ENCODE results near the gene FAM193A.
"Not testable (repeated sequence)": the region's sequence is repeated elsewhere in the genome, so short reads cannot be mapped to it uniquely, and the experiment has no call there.

FAM193A gene, protein sequence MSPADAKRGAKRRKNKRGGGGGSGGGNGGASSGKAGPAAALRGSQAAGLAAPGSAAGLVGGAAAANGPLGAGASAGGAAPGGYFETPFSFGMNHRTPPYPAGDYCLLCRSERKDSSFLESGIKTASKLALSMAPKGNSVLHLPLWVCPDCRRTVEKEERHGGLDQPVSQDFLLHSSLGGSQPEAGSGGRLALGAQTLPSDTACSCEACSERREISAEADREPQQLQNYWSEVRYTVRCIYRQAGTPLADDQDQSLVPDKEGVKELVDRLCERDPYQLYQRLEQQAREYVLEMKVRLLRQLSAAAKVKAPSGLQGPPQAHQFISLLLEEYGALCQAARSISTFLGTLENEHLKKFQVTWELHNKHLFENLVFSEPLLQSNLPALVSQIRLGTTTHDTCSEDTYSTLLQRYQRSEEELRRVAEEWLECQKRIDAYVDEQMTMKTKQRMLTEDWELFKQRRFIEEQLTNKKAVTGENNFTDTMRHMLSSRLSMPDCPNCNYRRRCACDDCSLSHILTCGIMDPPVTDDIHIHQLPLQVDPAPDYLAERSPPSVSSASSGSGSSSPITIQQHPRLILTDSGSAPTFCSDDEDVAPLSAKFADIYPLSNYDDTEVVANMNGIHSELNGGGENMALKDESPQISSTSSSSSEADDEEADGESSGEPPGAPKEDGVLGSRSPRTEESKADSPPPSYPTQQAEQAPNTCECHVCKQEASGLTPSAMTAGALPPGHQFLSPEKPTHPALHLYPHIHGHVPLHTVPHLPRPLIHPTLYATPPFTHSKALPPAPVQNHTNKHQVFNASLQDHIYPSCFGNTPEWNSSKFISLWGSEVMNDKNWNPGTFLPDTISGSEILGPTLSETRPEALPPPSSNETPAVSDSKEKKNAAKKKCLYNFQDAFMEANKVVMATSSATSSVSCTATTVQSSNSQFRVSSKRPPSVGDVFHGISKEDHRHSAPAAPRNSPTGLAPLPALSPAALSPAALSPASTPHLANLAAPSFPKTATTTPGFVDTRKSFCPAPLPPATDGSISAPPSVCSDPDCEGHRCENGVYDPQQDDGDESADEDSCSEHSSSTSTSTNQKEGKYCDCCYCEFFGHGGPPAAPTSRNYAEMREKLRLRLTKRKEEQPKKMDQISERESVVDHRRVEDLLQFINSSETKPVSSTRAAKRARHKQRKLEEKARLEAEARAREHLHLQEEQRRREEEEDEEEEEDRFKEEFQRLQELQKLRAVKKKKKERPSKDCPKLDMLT (N-terminal part only)

DNA sequence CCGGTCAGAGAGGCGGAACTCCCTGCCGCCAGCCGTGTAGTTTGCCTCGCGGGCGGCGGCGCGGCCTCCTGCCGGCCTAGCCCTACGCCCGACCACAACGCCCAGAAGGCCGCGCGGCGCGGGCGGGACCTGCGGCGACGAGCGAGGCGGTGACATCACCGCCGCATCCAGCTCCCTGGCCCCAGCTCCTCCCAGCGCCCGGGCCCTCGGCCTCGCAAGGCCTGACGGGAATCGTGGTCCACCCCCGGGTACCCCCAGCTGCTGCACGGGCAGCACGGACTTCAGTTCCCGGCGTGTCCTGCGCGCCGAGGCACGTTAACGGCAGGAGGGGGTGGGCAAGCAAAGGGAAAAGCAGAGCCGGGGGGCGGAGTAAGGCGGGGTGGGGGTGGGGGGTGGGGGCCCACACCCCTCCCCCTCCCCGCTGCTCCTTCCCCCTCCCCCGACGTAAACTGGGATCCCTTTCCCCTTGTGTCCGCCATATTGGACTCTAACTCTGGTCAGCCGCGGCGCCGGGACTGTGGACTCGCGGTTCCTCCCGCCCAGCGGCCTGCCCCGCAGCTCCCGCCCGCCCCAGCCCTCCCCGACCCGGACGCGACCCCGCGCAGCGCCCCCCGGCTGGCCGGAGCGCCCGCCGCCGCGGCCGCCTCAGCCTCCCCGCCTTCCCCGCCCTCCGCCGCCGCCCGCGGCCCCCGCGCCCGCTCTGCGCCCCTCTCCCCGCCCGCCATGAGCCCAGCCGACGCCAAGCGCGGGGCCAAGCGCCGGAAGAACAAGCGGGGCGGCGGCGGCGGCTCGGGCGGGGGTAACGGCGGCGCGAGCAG lies at the start of gene FAM193A:
TSS of gene FAM193A (plus strand) at position 455 of the 818 bp plus-strand sequence. CDS start at position 724, 269 bp downstream.
- peak; percentile 100 for DNase-seq

DNA sequence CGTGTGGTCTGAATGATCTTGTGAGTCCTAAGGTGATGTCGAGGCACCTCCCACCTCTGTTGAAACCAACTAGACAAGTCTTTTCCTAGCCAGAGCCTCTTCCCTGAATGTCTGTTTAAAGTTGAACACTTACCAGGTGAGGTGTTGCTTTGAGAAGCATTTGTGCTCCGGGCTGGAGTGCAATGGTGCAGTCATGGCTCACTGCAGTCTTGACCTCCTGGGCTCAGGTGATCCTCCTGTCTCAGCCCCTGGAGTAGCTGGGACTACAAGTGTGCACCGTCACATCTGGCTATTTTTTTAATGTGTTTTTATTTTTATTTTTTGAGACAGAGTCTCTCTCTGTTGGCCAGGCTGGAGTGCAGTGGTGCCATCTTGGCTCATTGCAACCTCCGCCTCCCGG lies 49.5 kb upstream of the FAM193A start:
- no peak for DNase-seq

DNA sequence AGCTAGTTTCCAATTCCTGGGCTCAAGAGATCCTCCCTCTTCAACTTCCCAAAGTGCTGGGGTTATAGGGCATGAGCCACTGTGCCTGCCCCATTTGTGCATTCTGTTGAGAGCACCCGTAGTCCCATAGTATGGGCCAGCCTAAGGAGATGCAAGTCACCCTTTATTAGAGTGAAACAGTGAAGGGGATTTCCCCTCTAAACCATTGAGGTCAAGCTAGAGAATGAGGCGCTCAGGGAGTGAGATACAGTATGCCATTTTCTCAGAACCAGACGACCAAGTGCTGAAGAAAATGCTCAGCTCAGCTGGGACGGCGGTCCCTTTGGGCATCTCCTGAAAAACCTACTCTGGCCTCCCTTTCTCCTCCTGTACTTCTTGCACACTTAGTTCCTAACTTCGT lies 48.8 kb upstream of the FAM193A start:
- no peak for DNase-seq

DNA sequence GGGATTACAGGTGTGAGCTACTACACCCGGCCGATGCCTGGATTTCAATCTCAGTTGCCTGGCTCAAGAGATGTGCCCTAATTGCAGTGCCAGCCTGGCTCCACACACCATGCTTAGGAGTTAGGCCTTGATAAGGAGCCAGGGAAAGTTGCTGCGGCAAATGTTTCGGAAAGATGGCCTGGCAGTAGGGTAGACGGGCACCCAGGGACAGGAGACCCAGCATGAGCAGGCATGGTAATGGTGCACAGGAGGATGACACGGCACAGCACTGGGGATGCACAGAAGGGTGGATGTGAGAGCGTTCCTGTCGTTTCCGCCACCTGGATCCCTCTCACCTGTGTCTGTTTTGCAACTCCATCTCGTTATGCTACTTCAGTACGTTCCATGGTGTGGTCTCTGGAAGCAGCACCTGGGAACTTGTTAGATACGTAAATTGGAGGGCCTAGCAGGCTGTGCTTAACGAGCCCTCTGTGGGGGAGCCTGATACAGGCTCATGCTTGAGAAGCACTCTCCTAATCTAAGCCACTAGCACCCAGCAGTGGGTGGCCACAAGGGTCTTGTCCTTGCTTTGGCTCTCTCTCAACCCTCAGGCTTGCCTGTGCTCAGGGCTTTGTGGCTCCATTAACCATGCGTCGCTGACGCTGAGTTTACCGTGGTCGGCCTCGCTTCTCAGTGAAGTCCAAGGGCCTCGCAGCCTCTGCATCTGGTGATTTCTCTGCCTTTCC lies 47.2 kb upstream of the FAM193A start:
- DNase-seq = no peak

DNA sequence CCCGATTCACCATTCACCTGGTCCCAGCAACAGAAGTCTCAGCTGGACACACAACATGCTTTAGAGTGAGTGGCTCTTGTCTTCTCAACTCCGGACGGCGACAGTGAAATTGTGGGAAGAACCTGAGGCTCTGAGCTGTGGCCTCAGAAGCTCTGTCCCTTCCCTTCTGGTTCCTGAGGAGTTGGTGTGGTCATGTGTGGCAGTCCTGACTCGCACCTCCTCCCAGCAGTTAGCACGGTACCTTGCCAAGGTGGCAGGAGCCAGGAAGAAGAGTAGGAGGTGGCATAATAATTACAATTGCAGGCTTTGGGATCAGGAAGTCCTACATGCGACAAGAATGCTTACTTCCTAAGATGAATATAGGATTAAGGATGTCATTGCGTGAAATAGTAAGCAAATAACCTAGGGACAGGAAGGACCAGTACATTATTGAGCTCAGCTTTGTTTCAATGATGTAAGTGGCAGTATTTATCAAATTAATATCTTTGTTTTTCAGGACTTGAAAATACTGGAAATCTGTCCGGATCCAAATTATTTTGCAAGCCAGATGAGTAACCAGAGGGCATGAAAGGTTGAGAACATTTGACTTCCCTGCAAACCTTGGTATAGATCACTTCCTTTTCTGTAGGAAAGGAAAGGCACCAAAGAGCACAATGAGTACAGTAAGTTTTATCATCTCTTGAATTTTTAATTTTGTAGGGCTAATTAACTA lies 46.5 kb upstream of the FAM193A start:
- no peak for DNase-seq

DNA sequence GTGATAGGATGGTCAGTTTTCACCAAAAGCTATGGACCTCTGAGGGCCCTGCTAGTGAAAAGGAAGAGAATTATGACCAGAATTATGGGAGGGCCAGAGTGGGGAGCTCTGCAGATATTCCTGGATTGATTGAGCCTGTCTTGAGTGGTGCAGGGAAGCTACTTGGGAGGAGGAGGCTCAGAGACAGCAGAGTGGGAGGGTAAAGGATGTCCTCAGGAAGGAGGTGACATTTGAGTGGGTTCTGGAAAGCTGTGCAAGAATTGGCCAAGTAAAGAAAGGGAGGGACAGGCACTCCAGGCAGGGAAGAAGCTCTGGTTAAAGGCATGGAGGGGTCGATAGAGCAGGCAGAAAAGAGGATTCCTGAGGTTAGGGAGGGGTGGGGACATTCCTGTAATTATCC lies 43.5 kb upstream of the FAM193A start:
- DNase-seq = no peak

DNA sequence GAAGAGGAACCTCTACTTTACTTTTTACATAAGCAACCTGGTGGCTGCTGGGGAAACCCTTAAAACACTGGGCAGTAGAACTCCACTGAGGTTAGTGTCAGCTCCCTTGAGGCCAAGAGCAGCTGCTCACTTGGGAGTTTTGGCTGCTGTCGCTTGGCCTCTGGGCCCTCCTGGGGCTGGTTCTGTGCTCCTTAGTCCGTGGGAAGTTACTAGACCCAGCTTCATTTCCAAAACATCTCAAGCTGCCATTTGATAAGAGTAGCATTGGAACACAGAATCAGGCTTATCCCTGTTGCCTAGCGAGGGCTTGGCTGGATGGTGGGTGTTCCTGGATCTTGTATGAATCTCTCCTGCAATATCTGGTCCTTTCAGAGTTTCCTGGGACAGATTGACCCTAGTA lies 41.5 kb upstream of the FAM193A start:
- DNase-seq = no peak

DNA sequence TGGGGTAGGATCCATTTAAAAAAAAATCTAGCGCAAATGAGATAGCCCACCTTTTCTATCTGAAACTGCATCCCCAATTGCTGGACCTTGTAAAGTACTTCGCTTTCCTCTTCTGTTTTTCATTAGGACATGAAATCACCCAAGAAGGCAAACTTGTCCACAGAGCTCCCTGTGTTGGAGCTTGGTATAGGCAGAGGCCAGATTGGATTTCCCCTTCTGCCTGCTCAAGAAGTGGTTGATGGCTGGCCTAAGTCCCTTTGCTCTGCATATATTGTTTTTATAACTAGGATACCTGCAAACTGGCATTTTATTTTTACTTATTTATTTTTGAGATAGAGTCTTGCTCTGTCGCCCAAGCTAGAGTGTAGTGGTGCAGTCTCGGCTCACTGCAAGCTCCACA lies 39.1 kb upstream of the FAM193A start:
- no peak for DNase-seq

DNA sequence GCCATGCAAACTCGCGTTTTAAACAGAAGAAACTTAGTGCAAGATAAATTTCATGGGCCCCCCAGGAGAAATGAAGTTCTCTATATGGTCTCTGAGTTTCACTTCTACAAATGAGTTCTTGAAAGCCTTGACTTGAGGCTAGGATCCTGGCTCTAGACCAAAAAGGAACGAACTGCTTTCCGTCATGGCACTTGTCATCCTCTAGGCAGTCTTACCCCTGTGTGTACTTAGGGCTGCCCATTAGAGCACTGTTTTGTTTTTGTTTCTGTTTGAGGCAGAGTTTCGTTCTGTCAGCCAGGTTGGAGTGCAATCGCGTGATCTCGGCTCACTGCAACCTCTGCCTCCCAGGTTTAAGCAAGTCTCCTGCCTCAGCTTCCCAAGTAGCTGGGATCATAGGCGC lies 38.5 kb upstream of the FAM193A start:
- DNase-seq = no peak

DNA sequence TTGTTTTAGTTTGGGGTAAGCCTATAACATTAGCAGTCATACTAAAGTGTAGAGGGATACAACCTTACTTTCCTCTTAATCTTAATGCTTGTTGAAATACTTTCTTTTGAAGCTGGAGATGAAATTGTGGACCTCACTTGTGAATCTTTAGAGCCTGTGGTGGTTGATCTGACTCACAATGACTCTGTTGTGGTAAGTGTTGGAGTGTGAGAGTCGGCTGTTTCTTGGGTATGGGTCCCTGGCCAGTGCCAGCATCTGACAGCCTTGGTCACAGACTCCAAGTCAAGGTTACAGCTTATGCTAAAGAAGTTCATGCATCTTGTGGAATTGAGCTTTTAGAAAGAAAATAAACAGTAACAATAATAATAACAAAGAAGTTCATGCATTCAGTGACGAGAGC lies 35.9 kb upstream of the FAM193A start:
- DNase-seq = no peak

DNA sequence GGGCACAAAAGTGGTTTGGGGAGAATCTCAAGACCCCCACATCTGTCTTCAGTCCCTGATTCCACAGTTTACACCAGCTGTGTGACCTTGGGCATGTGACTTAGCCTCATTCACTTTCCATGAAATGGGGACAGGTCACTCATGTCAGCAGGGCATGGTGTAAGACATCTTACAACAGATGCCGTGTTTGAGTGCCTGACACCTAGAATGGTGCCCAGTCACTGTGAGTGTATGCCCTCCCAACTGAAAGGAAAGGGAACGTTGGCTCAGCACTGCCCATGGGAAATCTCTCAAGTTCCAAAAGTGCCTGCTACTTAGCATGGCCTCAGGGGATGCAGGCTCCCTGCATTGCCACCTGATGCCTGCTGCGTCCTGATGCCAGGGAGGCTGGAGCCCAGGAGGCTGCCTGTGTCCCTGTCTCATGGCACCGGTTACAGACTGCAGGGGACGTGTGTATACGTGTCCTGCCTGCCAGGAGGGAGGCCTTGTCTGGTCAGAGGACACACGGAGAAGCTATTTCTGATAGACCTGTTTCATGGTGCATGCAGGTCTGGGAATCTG lies 35.3 kb upstream of the FAM193A start:
- no peak for DNase-seq

DNA sequence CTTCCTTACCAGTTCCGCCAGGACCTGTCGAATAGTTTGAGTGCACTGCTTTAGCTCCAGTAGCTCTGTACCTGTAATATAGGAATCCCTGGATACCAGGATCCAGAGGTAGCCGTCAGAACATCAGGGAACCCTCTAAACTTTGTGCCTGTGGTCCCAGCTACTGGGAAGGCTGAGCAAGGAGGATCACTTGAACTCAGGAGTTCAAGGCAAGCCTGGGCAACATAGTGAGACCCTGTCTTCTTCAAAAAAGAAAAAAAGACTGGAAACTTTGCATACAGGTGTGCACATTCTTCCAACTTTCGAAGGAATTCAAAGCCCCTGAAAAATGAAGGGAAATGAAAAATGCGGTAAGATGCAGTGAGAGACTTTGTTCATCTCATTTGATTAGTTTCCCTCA lies 32.6 kb upstream of the FAM193A start:
- no peak for DNase-seq

DNA sequence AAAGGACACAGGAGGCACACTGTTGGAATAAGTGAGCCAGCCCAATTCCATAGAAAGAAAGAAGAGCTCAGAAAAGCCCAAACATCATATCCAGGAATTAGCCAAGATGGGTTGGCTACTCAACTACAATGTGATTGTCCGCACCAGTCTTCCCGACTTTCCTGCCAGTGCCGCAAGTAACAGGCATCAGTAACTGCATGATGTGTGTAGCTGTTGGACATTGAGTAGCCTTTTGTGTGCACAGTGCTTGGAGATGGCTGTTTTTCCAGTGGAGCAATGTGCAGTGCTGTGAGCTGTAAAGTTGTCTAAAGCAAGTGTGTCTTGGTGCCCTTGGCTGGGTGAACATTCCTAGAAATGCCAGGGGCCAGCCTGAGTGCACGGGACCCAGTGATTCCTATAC lies 29.2 kb upstream of the FAM193A start:
- DNase-seq = no peak

DNA sequence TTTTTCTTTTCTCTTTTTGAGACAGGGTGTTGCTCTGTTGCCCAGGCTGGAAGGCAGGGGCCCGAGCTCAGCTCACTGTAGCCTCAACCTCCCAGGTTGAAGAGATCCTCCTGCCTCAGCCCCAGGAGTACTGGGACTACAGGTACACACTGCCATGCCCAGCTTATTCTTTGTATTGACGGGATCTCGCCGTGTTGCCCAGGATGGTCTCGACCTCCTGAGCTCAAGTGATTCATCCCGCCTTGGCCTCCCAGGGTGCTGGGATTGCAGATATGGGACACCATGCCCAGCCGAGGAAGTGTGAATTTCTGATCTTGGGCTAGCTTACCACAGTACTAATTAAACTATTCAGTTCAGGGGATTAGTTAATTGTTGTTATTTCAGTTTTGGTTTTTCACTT lies 28.6 kb upstream of the FAM193A start:
- no peak for DNase-seq

DNA sequence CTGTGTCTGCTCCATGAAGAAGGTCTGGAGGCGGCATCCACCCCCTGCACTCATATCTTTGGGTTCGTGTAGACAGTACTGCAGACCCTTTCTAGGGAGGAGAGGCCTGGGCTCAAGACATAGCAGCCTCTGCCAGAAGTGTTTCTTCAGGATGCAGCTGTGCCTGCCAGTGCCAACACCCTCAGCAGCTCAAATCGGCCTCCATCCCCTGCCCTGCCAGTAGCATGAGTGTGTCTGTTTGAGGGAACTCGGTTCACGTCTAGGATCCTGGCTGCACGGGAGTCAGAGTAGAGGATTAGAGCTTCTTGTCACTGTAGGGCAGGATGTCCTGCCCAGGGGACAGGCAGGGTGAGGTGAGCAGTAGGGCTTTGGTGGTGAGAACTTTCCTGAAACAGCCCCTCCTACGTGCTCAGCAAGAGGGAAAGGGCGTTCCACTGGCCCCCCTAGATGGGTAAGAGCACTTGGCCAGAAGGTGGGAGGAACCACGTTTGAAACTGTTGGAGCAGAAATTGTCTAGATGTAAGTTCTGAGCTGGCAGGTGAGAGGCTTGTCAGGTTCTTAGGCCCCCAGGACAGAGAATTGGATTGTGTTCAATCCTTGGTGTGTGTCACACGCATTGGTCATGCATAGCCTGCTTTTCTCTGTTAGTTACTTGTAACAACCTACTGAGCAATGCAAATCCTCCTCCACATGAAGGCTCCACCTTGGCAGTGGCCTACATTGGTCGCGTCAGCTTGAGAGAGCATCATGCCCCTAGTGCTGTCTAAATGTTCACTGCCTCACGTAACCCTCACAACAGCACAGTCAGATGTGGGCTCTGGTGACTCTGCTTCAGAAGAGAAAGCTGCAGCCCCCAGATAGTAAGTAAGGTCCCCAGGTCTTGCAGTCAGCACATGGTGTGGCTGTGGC lies 25.8 kb upstream of the FAM193A start:
- DNase-seq = no peak

DNA sequence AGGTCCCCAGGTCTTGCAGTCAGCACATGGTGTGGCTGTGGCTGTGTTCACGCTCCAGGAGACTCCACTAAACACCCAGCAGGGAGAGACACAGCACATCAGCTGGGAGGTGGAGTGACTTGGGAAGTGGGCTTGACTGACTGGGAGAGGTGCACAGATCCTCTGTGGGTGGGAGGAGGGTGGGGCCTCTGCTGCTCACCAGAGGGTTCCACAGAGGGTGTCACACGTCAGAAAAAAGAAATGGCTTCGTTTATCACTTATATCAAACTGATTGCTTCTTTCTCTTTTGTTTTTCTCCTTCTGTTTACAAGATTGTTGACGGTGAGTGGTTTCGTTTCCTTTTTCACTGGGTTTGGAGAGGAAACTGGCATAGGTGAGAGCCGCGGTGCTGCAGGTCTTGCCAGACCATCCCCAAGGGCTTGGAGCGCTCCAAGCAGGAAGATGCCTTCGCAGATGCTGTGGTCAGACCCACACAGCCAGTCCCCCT lies 24.8 kb upstream of the FAM193A start:
- DNase-seq = no peak

DNA sequence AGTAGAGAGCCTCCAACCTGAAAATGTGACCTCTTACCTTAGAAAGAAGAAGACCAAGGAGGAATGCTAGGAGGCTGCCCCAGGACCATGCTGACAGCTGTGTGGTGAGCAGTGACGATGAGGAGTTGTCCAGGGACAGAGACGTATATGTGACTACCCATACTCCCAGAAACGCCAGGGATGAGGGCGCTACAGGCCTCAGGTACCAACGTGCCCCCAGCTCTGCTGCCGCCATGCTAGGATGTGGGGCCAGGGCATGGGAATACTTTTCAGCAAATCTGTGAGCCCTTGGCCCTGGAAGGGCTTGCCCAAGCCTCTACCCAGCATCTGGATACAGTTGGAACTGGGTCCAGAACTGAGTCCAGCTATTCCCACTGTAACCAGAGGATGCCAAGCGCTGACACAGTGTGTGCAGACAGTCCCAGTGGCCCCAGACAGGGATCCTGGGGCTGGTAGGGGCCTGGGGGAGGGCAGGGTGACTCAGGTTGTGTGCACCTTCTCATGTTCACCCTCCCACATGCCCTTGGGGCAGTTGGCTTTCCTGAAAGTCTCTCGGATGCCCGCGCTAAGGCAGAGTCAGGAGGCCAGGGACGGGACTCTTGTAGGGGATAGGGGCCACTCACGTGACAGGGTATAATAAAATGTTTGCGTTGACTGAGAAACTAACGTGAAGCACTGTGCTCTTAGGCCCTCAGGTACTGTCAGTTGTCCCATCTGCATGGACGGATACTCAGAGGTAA lies 23.9 kb upstream of the FAM193A start:
- no peak for DNase-seq

DNA sequence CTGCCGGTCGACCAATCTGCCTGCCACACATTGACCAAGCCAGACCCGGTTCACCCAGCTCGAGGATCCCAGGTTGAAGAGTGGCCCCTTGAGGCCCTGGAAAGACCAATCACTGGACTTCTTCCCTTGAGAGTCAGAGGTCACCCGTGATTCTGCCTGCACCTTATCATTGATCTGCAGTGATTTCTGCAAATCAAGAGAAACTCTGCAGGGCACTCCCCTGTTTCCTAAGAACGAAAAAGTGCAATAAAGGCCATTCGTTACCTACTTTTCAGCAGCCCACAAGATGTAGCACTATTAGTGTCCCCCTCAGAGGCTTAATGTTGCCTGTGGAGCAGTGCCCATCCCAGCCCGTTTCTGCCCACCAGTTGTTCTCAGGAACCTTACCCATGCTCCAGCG lies 22.3 kb upstream of the FAM193A start:
- DNase-seq = not testable (repeated sequence)

DNA sequence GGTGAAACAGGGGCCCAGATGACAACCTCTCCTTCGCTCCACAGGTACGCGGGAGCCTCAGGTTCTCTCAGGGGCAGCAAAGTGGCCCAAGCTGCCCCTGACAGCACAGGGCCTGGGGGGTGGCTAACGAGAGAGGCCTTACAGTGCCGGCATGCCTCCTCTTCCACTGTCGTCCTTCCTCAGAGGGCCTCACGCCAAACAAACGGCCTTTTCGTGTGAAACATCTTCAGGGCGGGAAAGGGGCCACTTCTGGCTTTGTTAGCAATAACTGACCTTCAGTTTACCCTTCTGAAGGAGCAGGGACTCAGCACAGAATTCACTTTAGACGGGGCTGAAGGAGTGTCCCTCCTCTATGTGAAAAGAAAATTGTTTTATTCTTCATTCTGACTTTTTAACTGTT lies 21.5 kb upstream of the FAM193A start:
- not testable (repeated sequence) for DNase-seq

Data from hematopoietic multipotent progenitor cell treated with erythropoietin and hydrocortisone succinate and interleukin-3 and kit ligand, for 4 days (in vitro differentiated cells).